ENCODE measurements around the gene KIAA1671. TPM values are rescaled to one million over a fixed set of nuclear protein-coding genes. Genes with fewer than 3 reads are reported as not detected.

Gene KIAA1671
- total and polyA plus RNA-seq, 4 donors = 8.7 to 35.9 (median 19.1) TPM

- no peak overlapping the region for H3K9ac ChIP-seq (ENCODE audit: low read depth in 1 of 2, low read length in 2 of 2)
Measured at GRCh38 chr22:25109878-25110595, 157.5 kb downstream of the KIAA1671 start.

More at GRCh38 chr22:25109878-25110595, 157.5 kb downstream of the KIAA1671 start:
- Histone ChIP-seq H3K4me3 (ENCODE audit: low read depth in 1 of 3, low read length in 3 of 3) (peak overlapping the region in 1 of 3 donors; percentile 54), H3K27ac (ENCODE audit: low read depth in 1 of 2, low read length in 2 of 2) (peak overlapping the region; percentile 92 to 94), H3K27me3 (ENCODE audit: control insufficient read depth in 4 of 4, insufficient read depth in 4 of 4, low read length in 3 of 4) (no peaks in the 10 kb centered on the region), H3K9me3 (ENCODE audit: control insufficient read depth in 4 of 4, low read length in 3 of 4) (peaks cover 0 to 3% (median 0%) of the 10 kb centered on the region in 4 donors), H3K4me1 (ENCODE audit: control insufficient read depth in 4 of 4, insufficient read depth in 4 of 4, low read length in 3 of 4) (peaks cover 3 to 40% (median 25%) of the 10 kb centered on the region in 4 donors), H3K36me3 (ENCODE audit: control insufficient read depth in 4 of 4, insufficient read depth in 3 of 4, low read depth in 1 of 4, low read length in 3 of 4) (no peaks in the 10 kb centered on the region)
- peak; percentile 64 for DNase-seq (ENCODE audit: low spot score)
- 59% methylated on average over 6 of the region's 6 CpGs for WGBS
- peak; percentile 78 for TF ChIP-seq ZBTB33 (IDR thresholded peaks at IDR 0.05)
- TF ChIP-seq JUND (IDR thresholded peaks at IDR 0.05) = peak; percentile 17 to 88
- peak; percentile 92 for TF ChIP-seq SP1 (IDR thresholded peaks at IDR 0.05)
- TF ChIP-seq, protein P1, sequence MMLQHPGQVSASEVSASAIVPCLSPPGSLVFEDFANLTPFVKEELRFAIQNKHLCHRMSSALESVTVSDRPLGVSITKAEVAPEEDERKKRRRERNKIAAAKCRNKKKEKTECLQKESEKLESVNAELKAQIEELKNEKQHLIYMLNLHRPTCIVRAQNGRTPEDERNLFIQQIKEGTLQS (IDR thresholded peaks at IDR 0.05) = peak; percentile 62
- peak; percentile 50 for TF ChIP-seq REST (IDR thresholded peaks at IDR 0.05)
- peak; percentile 91 for TF ChIP-seq FOXA1 (IDR thresholded peaks at IDR 0.05)
- peak; percentile 48 for TF ChIP-seq TAF1 (conservative IDR thresholded peaks at IDR 0.05)
- peak; percentile 87 to 90 for TF ChIP-seq RXRA (IDR thresholded peaks at IDR 0.05)
- no peak for TF ChIP-seq GABPA (IDR thresholded peaks at IDR 0.05 in 1 of 2, conservative IDR thresholded peaks at IDR 0.05 in 1 of 2)
- TF ChIP-seq HNF4G (IDR thresholded peaks at IDR 0.05) = peak; percentile 57
- TF ChIP-seq FOXA2 (IDR thresholded peaks at IDR 0.05) = peak; percentile 92
- TF ChIP-seq, protein P2, sequence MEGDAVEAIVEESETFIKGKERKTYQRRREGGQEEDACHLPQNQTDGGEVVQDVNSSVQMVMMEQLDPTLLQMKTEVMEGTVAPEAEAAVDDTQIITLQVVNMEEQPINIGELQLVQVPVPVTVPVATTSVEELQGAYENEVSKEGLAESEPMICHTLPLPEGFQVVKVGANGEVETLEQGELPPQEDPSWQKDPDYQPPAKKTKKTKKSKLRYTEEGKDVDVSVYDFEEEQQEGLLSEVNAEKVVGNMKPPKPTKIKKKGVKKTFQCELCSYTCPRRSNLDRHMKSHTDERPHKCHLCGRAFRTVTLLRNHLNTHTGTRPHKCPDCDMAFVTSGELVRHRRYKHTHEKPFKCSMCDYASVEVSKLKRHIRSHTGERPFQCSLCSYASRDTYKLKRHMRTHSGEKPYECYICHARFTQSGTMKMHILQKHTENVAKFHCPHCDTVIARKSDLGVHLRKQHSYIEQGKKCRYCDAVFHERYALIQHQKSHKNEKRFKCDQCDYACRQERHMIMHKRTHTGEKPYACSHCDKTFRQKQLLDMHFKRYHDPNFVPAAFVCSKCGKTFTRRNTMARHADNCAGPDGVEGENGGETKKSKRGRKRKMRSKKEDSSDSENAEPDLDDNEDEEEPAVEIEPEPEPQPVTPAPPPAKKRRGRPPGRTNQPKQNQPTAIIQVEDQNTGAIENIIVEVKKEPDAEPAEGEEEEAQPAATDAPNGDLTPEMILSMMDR (IDR thresholded peaks at IDR 0.05; ENCODE audit: low read depth, low read length, missing input control) = no peak
- TF ChIP-seq EGR1 (IDR thresholded peaks at IDR 0.05; ENCODE audit: low read depth in 2 of 2) = no peak
- TF ChIP-seq NR2F2 (IDR thresholded peaks at IDR 0.05) = peak; percentile 9
- TF ChIP-seq YY1 (IDR thresholded peaks at IDR 0.05) = peak; percentile 59
- peak; percentile 83 to 87 for TF ChIP-seq HNF4A (conservative IDR thresholded peaks at IDR 0.05)
- TF ChIP-seq RAD21 (IDR thresholded peaks at IDR 0.05) = peak; percentile 13 to 64
- TF ChIP-seq MAX (IDR thresholded peaks at IDR 0.05) = peak; percentile 66

All from liver (tissue), 9 donors.